ENCODE data around the gene LEP. TPM values are rescaled to one million over a fixed set of nuclear protein-coding genes. Genes with fewer than 3 reads are reported as not detected.

LEP gene
- total and polyA plus RNA-seq, 2 donors = 5.3 TPM; not detected in 1

- Histone ChIP-seq H3K4me3 (ENCODE audit: low read depth, low read length) (no peak overlapping the region), H3K27ac (ENCODE audit: low read depth) (no peak overlapping the region)
Observed at GRCh38 chr7:128206017-128206746, 34.9 kb upstream of the LEP start.

DNA sequence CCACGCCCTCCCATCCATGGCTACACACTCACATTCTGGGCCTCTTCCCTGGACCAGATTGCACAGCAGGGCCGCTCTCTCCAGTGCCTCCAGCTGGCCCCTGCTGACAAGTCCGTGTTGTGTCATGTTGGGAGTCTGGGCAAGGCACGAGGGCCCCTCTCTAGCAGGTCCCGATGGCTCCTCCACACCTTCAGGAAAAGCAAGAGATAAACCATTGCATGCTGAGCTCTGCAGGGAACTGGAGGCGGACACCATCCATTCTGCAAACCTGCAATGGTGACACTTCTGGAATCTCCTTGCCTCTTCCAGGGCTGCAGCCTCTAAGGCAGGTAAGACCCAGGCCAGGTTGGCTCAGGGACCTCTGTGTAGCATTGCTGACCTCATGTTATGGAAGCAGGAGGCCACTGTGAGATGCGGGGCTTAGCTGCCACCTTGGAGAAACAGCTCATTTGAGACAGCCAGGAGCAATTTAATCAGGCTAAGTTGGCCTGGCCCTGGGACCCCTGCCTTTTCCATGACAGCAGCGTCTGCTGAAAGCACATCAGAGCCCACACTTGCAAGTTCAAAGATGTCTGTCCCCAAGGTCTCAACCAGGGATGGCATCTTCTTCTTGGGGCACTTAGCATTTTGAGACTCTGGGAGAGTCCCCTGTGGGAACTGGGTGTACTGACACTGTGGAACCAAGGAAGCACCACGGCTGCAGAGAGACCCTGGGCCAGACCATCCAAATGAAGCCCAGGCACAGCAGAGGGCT lies 34.2 kb upstream of the LEP start:
- H3K36me3 ChIP-seq (ENCODE audit: insufficient read depth) = no peaks in the 10 kb centered on the region
- H3K27ac ChIP-seq (ENCODE audit: low read depth) = no peak overlapping the region
- no peak for DNase-seq (ENCODE audit: extremely low spot score)
- WGBS = 74% methylated on average over 9 of the region's 9 CpGs
- H3K4me3 ChIP-seq (ENCODE audit: low read depth, low read length) = no peak overlapping the region
- no peaks in the 10 kb centered on the region for H3K4me1 ChIP-seq (ENCODE audit: insufficient read depth)

More at GRCh38 chr7:128206017-128206746, 34.9 kb upstream of the LEP start:
- 82% methylated on average over 16 of the region's 16 CpGs for WGBS
- DNase-seq (ENCODE audit: extremely low spot score) = no peak
- H3K36me3 ChIP-seq (ENCODE audit: insufficient read depth) = no peaks in the 10 kb centered on the region
- H3K4me1 ChIP-seq (ENCODE audit: insufficient read depth) = no peaks in the 10 kb centered on the region

- H3K36me3 ChIP-seq (ENCODE audit: insufficient read depth) = no peaks in the 10 kb centered on the region
- DNase-seq (ENCODE audit: extremely low spot score) = no peak
- H3K4me1 ChIP-seq (ENCODE audit: insufficient read depth) = no peaks in the 10 kb centered on the region
- no peak overlapping the region for H3K4me3 ChIP-seq (ENCODE audit: low read depth, low read length)
- no peak overlapping the region for H3K27ac ChIP-seq (ENCODE audit: low read depth)
- WGBS = 57% methylated on average over 4 of the region's 4 CpGs
Observed at GRCh38 chr7:128207609-128208008, 33.5 kb upstream of the LEP start.

DNA sequence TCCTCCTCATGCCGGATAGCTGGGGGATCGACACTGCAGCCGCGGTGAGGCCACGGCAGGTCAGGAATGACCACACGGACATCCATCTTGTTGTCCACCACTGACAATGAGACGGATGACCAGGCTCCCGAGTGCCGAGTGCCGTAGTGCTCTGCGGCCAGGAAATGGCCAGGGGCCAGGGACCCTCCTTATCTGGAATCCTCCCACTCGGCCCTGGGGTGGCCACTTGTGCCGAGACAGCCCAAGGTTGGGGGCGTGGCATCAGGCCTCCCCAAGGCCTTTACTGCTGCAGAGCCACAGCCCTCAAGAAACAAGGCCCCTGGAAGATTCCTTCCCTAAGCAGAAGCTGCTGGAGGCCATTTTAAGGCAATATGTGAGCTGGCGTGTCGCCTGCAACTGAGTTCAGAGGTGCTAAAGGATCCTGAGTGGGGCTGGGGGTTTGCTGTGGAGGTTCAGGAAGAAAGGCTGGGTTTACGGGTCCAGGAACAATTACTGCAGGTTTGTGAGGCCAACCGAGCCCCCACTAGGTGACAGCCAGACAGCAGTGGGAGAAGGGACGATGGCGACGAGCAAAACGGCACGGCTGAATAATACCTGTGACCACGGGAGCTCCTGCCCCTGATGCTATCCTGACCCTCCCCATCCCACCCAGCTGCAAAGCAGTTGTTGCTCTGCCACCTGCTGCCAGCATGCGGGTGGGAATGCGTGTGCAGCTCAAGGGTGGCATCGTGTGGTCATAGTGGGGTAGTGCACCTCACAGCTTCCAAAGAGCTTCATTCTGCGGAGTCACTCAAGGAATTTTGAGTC lies 31.6 kb upstream of the LEP start:
- Histone ChIP-seq H3K36me3 (ENCODE audit: insufficient read depth) (no peaks in the 10 kb centered on the region), H3K27ac (ENCODE audit: low read depth) (no peak overlapping the region), H3K4me1 (ENCODE audit: insufficient read depth) (no peaks in the 10 kb centered on the region), H3K4me3 (ENCODE audit: low read depth, low read length) (no peak overlapping the region)
- peak; percentile 49 for DNase-seq (ENCODE audit: extremely low spot score)
- 41% methylated on average over 28 of the region's 28 CpGs for WGBS

DNA sequence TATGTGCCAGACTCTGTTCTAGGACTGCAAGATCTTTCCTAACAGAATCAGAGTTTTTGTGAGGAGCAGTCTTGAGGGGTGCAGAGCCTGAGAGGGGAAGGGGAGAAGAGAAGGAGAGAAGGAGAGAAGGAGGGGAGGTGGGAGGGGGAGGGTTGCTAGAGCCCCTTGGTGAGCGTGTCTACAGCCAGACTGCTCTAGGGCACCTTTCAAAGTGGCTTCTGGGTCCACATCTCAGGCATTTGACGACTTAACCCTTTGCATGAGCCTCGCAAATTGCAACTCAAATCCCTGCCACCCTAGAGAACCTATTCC lies 31.1 kb upstream of the LEP start:
- DNase-seq (ENCODE audit: extremely low spot score) = no peak
- 38% methylated on average over 3 of the region's 3 CpGs for WGBS

DNA sequence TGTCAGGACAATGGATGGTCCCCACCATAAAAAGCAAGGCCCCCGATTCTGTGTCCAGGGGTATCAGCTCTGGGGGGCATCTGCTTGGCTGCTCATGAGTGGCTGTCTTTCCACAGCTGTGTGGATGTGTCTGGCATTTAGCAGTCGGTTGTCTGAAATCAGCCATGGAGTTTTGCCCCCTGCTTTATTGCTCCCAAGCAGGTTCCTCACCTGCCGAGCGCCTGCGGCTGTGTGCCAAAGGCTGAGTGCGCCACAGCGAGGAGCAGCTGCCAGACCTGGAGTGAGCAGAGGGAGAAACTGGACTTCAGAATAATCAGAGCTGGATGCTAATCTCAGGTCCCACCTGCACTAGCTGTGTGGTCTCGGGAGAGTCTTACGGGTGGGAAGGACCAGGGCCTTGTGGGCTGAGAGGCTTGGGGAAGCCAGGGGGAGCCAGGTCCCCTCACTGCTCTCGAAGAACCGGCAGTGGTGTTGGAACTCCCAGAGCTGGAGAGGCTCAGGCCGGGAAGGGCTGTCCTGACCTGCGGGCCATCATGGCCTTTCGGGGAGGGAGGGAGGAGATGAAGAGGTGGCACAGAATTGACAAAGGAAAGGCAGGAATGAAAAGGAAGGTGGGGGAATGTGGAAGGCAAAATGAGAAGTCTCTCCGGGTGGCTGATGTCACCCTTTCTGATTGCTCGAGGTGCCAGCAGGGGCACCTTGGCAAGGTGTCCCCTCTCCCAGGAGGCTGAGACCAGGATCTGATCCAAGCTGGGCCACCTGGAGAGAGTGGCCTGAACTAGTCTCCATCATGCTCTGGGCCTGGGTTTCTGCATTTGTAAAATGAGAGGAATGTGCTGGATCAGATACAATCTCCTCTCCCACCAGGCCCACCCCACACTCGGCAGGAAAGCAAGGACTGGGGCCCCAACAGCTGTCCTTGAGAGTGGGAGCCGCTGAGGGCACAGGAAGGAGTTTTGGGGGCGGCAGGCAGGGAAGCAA lies 30.2 kb upstream of the LEP start:
- Histone ChIP-seq H3K4me1 (ENCODE audit: insufficient read depth) (no peaks in the 10 kb centered on the region), H3K4me3 (ENCODE audit: low read depth, low read length) (no peak overlapping the region), H3K27ac (ENCODE audit: low read depth) (no peak overlapping the region), H3K36me3 (ENCODE audit: insufficient read depth) (no peaks in the 10 kb centered on the region)
- DNase-seq (ENCODE audit: extremely low spot score) = no peak
- WGBS = 71% methylated on average over 19 of the region's 19 CpGs

More for the DNA sequence above, 31.1 kb upstream of the LEP start:
- H3K4me3 ChIP-seq (ENCODE audit: low read depth, low read length) = no peak overlapping the region
- no peaks in the 10 kb centered on the region for H3K4me1 ChIP-seq (ENCODE audit: insufficient read depth)
- H3K36me3 ChIP-seq (ENCODE audit: insufficient read depth) = no peaks in the 10 kb centered on the region
- no peak overlapping the region for H3K27ac ChIP-seq (ENCODE audit: low read depth)

- 50% methylated on average over 4 of the region's 4 CpGs for WGBS
- H3K27ac ChIP-seq (ENCODE audit: low read depth) = no peak overlapping the region
- no peaks in the 10 kb centered on the region for H3K36me3 ChIP-seq (ENCODE audit: insufficient read depth)
- no peaks in the 10 kb centered on the region for H3K4me1 ChIP-seq (ENCODE audit: insufficient read depth)
- DNase-seq (ENCODE audit: extremely low spot score) = no peak
- H3K4me3 ChIP-seq (ENCODE audit: low read depth, low read length) = no peak overlapping the region
Observed at GRCh38 chr7:128211626-128212025, 29.5 kb upstream of the LEP start.

- no peak for DNase-seq (ENCODE audit: extremely low spot score)
- no peaks in the 10 kb centered on the region for H3K4me1 ChIP-seq (ENCODE audit: insufficient read depth)
- H3K36me3 ChIP-seq (ENCODE audit: insufficient read depth) = no peaks in the 10 kb centered on the region
- 97% methylated on average over 1 of the region's 1 CpG for WGBS
- H3K4me3 ChIP-seq (ENCODE audit: low read depth, low read length) = no peak overlapping the region
- H3K27ac ChIP-seq (ENCODE audit: low read depth) = no peak overlapping the region
Observed at GRCh38 chr7:128214463-128214862, 26.6 kb upstream of the LEP start.

DNA sequence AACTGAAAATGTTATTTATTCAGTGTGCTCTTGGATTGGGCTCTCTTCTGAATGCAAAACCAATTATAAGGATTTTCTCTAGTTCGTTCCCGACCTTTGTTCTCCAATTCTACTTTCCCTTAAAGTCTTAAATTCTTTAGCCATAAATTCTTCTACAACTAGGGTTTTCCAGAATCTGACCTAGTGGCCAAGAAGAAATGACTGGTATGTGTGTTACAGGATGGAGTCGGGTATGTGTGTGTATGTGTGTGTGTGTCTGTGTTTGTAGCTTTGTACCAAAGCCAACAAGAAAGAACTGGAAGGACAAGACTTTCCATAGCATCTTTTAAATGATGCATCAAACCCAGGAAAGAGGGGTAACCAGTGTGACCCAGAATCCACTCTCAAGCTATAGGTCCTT lies 25.8 kb upstream of the LEP start:
- Histone ChIP-seq H3K36me3 (ENCODE audit: insufficient read depth) (no peaks in the 10 kb centered on the region), H3K4me1 (ENCODE audit: insufficient read depth) (no peaks in the 10 kb centered on the region), H3K4me3 (ENCODE audit: low read depth, low read length) (no peak overlapping the region), H3K27ac (ENCODE audit: low read depth) (no peak overlapping the region)
- no peak for DNase-seq (ENCODE audit: extremely low spot score)
- WGBS = 51% methylated on average over 3 of the region's 3 CpGs

GRCh38 chr7:128215739-128216138 lies 25.3 kb upstream of the LEP start:
- Histone ChIP-seq H3K27ac (ENCODE audit: low read depth) (no peak overlapping the region), H3K4me1 (ENCODE audit: insufficient read depth) (no peaks in the 10 kb centered on the region), H3K4me3 (ENCODE audit: low read depth, low read length) (no peak overlapping the region), H3K36me3 (ENCODE audit: insufficient read depth) (no peaks in the 10 kb centered on the region)
- DNase-seq (ENCODE audit: extremely low spot score) = no peak
- 33% methylated on average over 1 of the region's 1 CpG for WGBS

DNA sequence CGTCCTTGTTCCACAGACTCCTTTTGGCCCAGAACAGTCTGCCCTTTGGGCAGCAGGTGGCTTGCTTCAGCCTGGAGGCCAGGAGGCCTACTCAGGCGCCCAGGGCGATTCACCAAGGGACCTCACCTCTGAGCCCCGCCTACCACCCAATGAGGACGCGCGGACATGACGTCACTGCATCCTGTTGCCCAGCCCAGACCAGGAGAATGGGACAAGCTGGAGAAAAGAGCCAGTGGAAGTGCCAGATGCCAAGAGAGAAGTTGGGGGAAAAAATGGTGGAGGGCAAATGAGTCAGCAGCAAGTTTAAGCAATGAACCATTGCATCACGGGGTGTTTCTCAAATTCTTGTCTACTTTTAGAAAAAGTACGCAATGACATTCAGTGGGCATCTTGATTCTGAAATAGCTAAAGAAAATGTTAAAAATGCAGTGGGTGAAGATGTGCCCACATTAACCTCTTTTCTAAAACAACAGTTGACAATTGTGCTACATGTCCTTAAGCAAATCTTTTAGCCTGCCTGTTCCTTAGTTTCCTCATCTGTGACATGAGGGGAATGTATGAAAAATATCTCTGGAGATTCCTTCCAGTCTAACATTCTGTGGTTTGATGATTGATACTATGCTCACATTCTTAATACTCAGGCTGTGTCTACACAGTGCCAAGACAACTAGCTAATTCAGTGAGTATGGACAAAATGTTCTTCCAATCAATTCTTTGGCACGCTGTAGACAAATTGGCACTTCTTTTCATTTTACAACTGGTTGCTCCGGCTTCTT lies 23.9 kb upstream of the LEP start:
- Histone ChIP-seq H3K4me1 (ENCODE audit: insufficient read depth) (no peaks in the 10 kb centered on the region), H3K36me3 (ENCODE audit: insufficient read depth) (no peaks in the 10 kb centered on the region), H3K27ac (ENCODE audit: low read depth) (no peak overlapping the region), H3K4me3 (ENCODE audit: low read depth, low read length) (no peak overlapping the region)
- WGBS = 89% methylated on average over 12 of the region's 12 CpGs
- DNase-seq (ENCODE audit: extremely low spot score) = no peak

DNA sequence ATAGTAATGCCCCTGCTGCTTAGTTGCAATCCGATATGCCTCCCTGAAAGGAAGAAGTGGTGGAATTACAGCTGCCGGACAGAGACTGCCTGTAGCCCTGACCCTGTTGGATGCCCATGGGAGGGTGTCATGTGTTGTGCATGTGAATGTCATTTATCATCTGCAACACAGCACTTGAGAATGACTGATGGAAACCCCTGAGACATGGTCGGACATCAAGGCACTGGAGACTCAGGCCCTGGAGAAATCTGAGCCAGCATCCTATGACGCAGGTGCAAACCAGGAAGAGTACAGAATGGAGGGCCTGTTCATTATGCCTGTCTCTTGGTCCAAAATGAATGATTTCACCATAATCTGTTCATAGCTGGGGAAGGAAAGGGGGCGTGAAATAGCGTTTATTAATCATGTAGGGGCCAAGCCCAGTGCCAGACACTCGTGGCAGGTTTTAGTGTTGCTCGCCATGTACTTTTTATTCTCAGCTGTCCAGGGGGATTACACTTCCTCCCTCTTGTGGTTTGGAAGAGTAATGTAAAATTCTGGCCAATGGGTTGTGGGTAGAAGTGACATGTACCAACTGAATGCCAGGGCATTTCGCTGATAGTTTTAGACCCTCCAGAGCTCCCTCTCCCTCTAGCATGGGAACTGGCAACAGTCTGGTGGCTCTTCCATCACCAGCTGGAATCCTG lies 23.0 kb upstream of the LEP start:
- no peak for DNase-seq (ENCODE audit: extremely low spot score)
- Histone ChIP-seq H3K4me3 (ENCODE audit: low read depth, low read length) (no peak overlapping the region), H3K27ac (ENCODE audit: low read depth) (no peak overlapping the region), H3K36me3 (ENCODE audit: insufficient read depth) (no peaks in the 10 kb centered on the region), H3K4me1 (ENCODE audit: insufficient read depth) (no peaks in the 10 kb centered on the region)
- WGBS = 82% methylated on average over 9 of the region's 9 CpGs
